ENCODE data around the gene SP4.

GRCh38 chr7:21412410-21412851 is 15.5 kb upstream of the SP4 start:
- TF ChIP-seq GATA3 (IDR thresholded peaks at IDR 0.05; ENCODE audit: low read depth, low read length) (no peak), GATA2 (IDR thresholded peaks at IDR 0.05; ENCODE audit: low read depth, low read length) (no peak)
